ENCODE measurements around the gene SFMBT1.

GRCh38 chr3:53074366-53074696, 28.5 kb upstream of the SFMBT1 start:
- no peak for TF ChIP-seq CTCF (conservative IDR thresholded peaks at IDR 0.05; ENCODE audit: low read length)
- no peak for TF ChIP-seq EZH2phosphoT487 (IDR thresholded peaks at IDR 0.05; ENCODE audit: borderline replicate concordance, low read depth, low read length)

Measured in OCI-LY7 (cell line).